K562 (cell line): ENCODE results near the gene YTHDC1.

Experiments
- ARNT ChIP-seq, 2 experiments: fragments of 450-650 bp; IDR thresholded peaks; 2 replicates each; pipeline ENCODE4 v1.6.1; 2016; ENCODE audit warnings: mild to moderate bottlenecking in 1 of 2
- POLR2AphosphoS2 ChIP-seq: IDR thresholded peaks from 2 replicates; pipeline ENCODE4 v1.6.1; 2012; ENCODE audit warnings: low read length, improper control_type of control experiment
- RBM22 ChIP-seq: fragments of 200-400 bp; formaldehyde crosslinking; IDR thresholded peaks from 2 replicates; pipeline ENCODE4 v1.6.1; 2018; ENCODE audit warnings: low read length, low read depth; ENCODE audit not compliant: poor library complexity, severe bottlenecking
- SMARCA5 ChIP-seq: fragments of 450-650 bp; IDR thresholded peaks from 2 replicates; pipeline ENCODE4 v1.6.1; 2016
- TAF1 ChIP-seq: IDR thresholded peaks from 2 replicates; pipeline ENCODE4 v1.6.1; 2011; ENCODE audit warnings: mild to moderate bottlenecking, low read length, moderate library complexity; ENCODE audit not compliant: insufficient read depth, control insufficient read depth, severe bottlenecking; ENCODE audit errors: extremely low read depth

DNA sequence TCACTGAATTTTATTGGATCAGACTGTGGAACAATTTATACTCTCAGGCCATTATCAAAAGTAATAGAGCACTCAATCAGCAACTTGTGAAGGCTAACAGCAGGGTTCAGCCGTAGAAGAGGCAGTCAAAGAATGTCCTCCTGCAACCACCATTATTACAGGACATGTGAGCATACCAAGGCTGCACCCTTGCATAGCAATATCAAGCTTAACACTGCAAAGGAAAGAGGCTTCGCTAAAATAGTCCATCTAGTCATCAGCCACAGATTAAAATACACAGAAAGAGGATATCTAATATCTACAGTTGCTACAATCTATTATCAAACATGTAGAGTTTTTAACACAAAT lies 61.5 kb downstream of the YTHDC1 start:
- no peak for TF ChIP-seq ARNT (IDR thresholded peaks at IDR 0.05)
- no peak for TF ChIP-seq POLR2AphosphoS2
- TF ChIP-seq SMARCA5: no peak
- no peak for TF ChIP-seq TAF1
- TF ChIP-seq RBM22: no peak
